Lower leg skin (tissue), 3 donors: ENCODE measurements around the gene RPL7A.

ENCODE experiments used
- POLR2A ChIP-seq, 2 donors: fragments of 450-650 bp; IDR thresholded peaks; one replicate each; pipeline ENCODE4 v1.6.1; 2016 to 2017; ENCODE audit warnings: antibody characterized with exemption in 2 of 2, mild to moderate bottlenecking in 1 of 2, moderate library complexity in 1 of 2
- TF ChIP-seq, protein P1 (sequence below), 3 donors: fragments of 450-650 bp; IDR thresholded peaks; one replicate each; pipeline ENCODE4 v1.5.1; 2016; ENCODE audit warnings: antibody characterized with exemption in 3 of 3, mild to moderate bottlenecking in 3 of 3, moderate library complexity in 2 of 3

GRCh38 chr9:133348718-133349573 is 928 bp downstream of the RPL7A start:
- TF ChIP-seq, protein P1, sequence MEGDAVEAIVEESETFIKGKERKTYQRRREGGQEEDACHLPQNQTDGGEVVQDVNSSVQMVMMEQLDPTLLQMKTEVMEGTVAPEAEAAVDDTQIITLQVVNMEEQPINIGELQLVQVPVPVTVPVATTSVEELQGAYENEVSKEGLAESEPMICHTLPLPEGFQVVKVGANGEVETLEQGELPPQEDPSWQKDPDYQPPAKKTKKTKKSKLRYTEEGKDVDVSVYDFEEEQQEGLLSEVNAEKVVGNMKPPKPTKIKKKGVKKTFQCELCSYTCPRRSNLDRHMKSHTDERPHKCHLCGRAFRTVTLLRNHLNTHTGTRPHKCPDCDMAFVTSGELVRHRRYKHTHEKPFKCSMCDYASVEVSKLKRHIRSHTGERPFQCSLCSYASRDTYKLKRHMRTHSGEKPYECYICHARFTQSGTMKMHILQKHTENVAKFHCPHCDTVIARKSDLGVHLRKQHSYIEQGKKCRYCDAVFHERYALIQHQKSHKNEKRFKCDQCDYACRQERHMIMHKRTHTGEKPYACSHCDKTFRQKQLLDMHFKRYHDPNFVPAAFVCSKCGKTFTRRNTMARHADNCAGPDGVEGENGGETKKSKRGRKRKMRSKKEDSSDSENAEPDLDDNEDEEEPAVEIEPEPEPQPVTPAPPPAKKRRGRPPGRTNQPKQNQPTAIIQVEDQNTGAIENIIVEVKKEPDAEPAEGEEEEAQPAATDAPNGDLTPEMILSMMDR (IDR thresholded peaks at IDR 0.05), result no peak
- no peak for TF ChIP-seq POLR2A (IDR thresholded peaks at IDR 0.05)
